GM23248 (cell line): ENCODE results near the gene EGFR. TPM values are rescaled to one million over a fixed set of nuclear protein-coding genes. Genes with fewer than 3 reads are reported as not detected.
A peak's percentile ranks its signal among the peaks of the same experiment; 100 is the strongest.
"Not testable (repeated sequence)": the region's sequence is repeated elsewhere in the genome, so short reads cannot be mapped to it uniquely, and the experiment has no call there.

Source experiments
- DNase-seq: peaks from one replicate; pipeline ENCODE4 v3.0.0-alpha.2; 2015
- H2AFZ ChIP-seq: fragments of 200-600 bp; sonication (generic); 2 replicates; pipeline ENCODE4 v1.6.1; 2016; ENCODE audit warnings: antibody characterized with exemption
- H3F3A ChIP-seq: fragments of 200-600 bp; sonication (generic); 2 replicates; pipeline ENCODE4 v1.6.1; 2016; ENCODE audit warnings: mild to moderate bottlenecking, antibody characterized with exemption, mixed run types; ENCODE audit not compliant: insufficient read depth
- H3K27ac ChIP-seq: fragments of 200-600 bp; sonication (generic); 2 replicates; pipeline ENCODE4 v1.5.1; 2016; ENCODE audit warnings: mild to moderate bottlenecking
- H3K27me3 ChIP-seq: fragments of 200-600 bp; sonication (generic); replicated peaks from 2 replicates; pipeline ENCODE4 v1.6.1; 2016; ENCODE audit warnings: mild to moderate bottlenecking; ENCODE audit not compliant: insufficient read depth
- H3K36me3 ChIP-seq: fragments of 200-600 bp; sonication (generic); 2 replicates; pipeline ENCODE4 v1.6.1; 2016; ENCODE audit warnings: low read depth, mild to moderate bottlenecking
- H3K4me1 ChIP-seq: fragments of 200-600 bp; sonication (generic); 2 replicates; pipeline ENCODE4 v1.6.1; 2016; ENCODE audit warnings: mild to moderate bottlenecking; ENCODE audit not compliant: insufficient read depth
- H3K4me2 ChIP-seq: fragments of 200-600 bp; sonication (generic); one replicate; pipeline ENCODE4 v1.6.1; 2016; ENCODE audit warnings: mild to moderate bottlenecking; ENCODE audit not compliant: unreplicated experiment
- H3K4me3 ChIP-seq: fragments of 200-600 bp; sonication (generic); 2 replicates; pipeline ENCODE4 v1.5.1; 2016; ENCODE audit warnings: mild to moderate bottlenecking
- H3K79me2 ChIP-seq: fragments of 200-600 bp; sonication (generic); 2 replicates; pipeline ENCODE4 v1.6.1; 2016; ENCODE audit warnings: mild to moderate bottlenecking; ENCODE audit not compliant: insufficient read depth
- H3K9ac ChIP-seq: fragments of 200-600 bp; sonication (generic); 2 replicates; pipeline ENCODE4 v1.6.1; 2016; ENCODE audit warnings: mild to moderate bottlenecking
- H3K9me2 ChIP-seq: fragments of 200-600 bp; sonication (generic); 2 replicates; pipeline ENCODE4 v1.6.1; 2016; ENCODE audit warnings: mixed run types, mild to moderate bottlenecking, moderate library complexity; ENCODE audit not compliant: insufficient read depth
- H3K9me3 ChIP-seq: fragments of 200-600 bp; sonication (generic); one replicate; pipeline ENCODE4 v1.6.1; 2017; ENCODE audit warnings: low read depth
- H4K20me1 ChIP-seq: fragments of 200-600 bp; sonication (generic); 2 replicates; pipeline ENCODE4 v1.6.0; 2016; ENCODE audit not compliant: insufficient read depth
- EZH2 ChIP-seq: fragments of 200-600 bp; sonication (generic); IDR thresholded peaks from 2 replicates; pipeline ENCODE4 v1.6.1; 2018; ENCODE audit warnings: antibody characterized with exemption, mild to moderate bottlenecking; ENCODE audit not compliant: insufficient read depth, poor library complexity, severe bottlenecking
- EZH2phosphoT487 ChIP-seq: fragments of 200-600 bp; sonication (generic); IDR thresholded peaks from 2 replicates; pipeline ENCODE4 v1.6.1; 2018; ENCODE audit warnings: antibody characterized with exemption, moderate library complexity, mild to moderate bottlenecking, low read depth; ENCODE audit not compliant: insufficient read depth
- WGBS, 2 experiments: methylation state at CpG; one replicate each; pipeline ENCODE4 v1.1.6; 2015 to 2017; ENCODE audit warnings: low lambda C conversion rate in 2 of 2, low coverage in 1 of 2; ENCODE audit errors: missing lambda C conversion rate in 2 of 2; 5-methylcytosine and 5-hydroxymethylcytosine counted together
- in situ Hi-C: fragments of 300-500 bp; cut with MboI; formaldehyde crosslinking; loops from 2 replicates; pipeline ENCODE4 v1.15.0; 2020
- polyA plus RNA-seq: library from polyadenylated mRNA; unstranded; fragments of >200 nt; fragmentation: Nextera tagmentation; extraction: Ambion mirVana; gene quantifications from 2 replicates; pipeline ENCODE4 v1.2.1, GENCODE V29; 2016
- total RNA-seq: library from RNA; depleted of rRNA; stranded (reverse); fragments of >200 nt; shearing (Covaris generic); gene quantifications from 2 replicates; pipeline ENCODE4 v1.2.3, GENCODE V29; 2014

Gene EGFR
- total and polyA plus RNA-seq, 2 experiments from 2014 or later, result 48.7 to 53.5 TPM

GRCh38 chr7:55033236-55033846 is 14.5 kb downstream of the EGFR start:
- H2AFZ ChIP-seq, result no peak overlapping the region
- H4K20me1 ChIP-seq, result no peaks in the 10 kb centered on the region
- peaks cover 98% of the 10 kb centered on the region for H3K79me2 ChIP-seq
- no peak for DNase-seq
- H3K27me3 ChIP-seq, result no peaks in the 10 kb centered on the region
- H3K9me3 ChIP-seq, result no peaks in the 10 kb centered on the region
- in situ Hi-C loops, result no loop called here
- peaks cover 46% of the 10 kb centered on the region for H3F3A ChIP-seq
- no peaks in the 10 kb centered on the region for H3K36me3 ChIP-seq
- 91 to 95% methylated on average over 9 to 10 of the region's 10 CpGs for WGBS, 2 experiments
- no peaks in the 10 kb centered on the region for H3K9me2 ChIP-seq
- TF ChIP-seq EZH2phosphoT487 (no peak), EZH2 (no peak)
- H3K9ac ChIP-seq, result no peak overlapping the region
- H3K27ac ChIP-seq, result peak overlapping the region; percentile 72
- no peak overlapping the region for H3K4me2 ChIP-seq
- H3K4me1 ChIP-seq, result peaks cover 53% of the 10 kb centered on the region
- no peak overlapping the region for H3K4me3 ChIP-seq

- Histone ChIP-seq H3F3A (peaks cover 35% of the 10 kb centered on the region), H3K27ac (no peak overlapping the region; the same call in 1 of the 2 replicates), H3K9me3 (no peaks in the 10 kb centered on the region), H3K79me2 (peaks cover 96% of the 10 kb centered on the region), H2AFZ (no peak overlapping the region), H3K4me3 (no peak overlapping the region), H4K20me1 (no peaks in the 10 kb centered on the region), H3K27me3 (no peaks in the 10 kb centered on the region), H3K4me1 (peaks cover 47% of the 10 kb centered on the region), H3K4me2 (no peak overlapping the region), H3K9me2 (no peaks in the 10 kb centered on the region), H3K9ac (no peak overlapping the region), H3K36me3 (no peaks in the 10 kb centered on the region)
- DNase-seq, result no peak
- WGBS, 2 experiments, result 96 to 97% methylated on average over 2 of the region's 2 CpGs
- no peak for TF ChIP-seq EZH2phosphoT487
- no peak for TF ChIP-seq EZH2
- in situ Hi-C loops, result no loop called here
These were observed 16.0 kb downstream of the EGFR start for GRCh38 chr7:55034776-55035175.

GRCh38 chr7:55035410-55035809 is 16.6 kb downstream of the EGFR start:
- H3K9ac ChIP-seq, H3K9me3 ChIP-seq, H3K27me3 ChIP-seq, H3K4me3 ChIP-seq, H3K9me2 ChIP-seq, H3K27ac ChIP-seq, H4K20me1 ChIP-seq, H2AFZ ChIP-seq, DNase-seq, H3K4me2 ChIP-seq, in situ Hi-C loops, H3K36me3 ChIP-seq: not testable (repeated sequence)
- H3F3A ChIP-seq, result peaks cover 29% of the 10 kb centered on the region
- peaks cover 96% of the 10 kb centered on the region for H3K79me2 ChIP-seq
- H3K4me1 ChIP-seq, result peaks cover 41% of the 10 kb centered on the region
- 97 to 100% methylated on average over 3 of the region's 3 CpGs for WGBS, 2 experiments

- Histone ChIP-seq H2AFZ (no peak overlapping the region), H3K4me2 (no peak overlapping the region), H3F3A (peaks cover 11% of the 10 kb centered on the region), H3K4me3 (no peak overlapping the region), H3K9me3 (no peaks in the 10 kb centered on the region), H3K27ac (no peak overlapping the region), H3K79me2 (peaks cover 98% of the 10 kb centered on the region), H3K4me1 (peaks cover 24% of the 10 kb centered on the region), H3K9me2 (no peaks in the 10 kb centered on the region), H3K9ac (no peak overlapping the region), H3K36me3 (peaks cover 4% of the 10 kb centered on the region; the same call in 1 of the 2 replicates), H3K27me3 (no peaks in the 10 kb centered on the region), H4K20me1 (no peaks in the 10 kb centered on the region)
- in situ Hi-C loops, result no loop called here
- DNase-seq, result no peak
- TF ChIP-seq EZH2 (no peak), EZH2phosphoT487 (no peak)
- WGBS, 2 experiments, result 93 to 94% methylated on average over 13 of the region's 13 CpGs
These were observed 18.3 kb downstream of the EGFR start for GRCh38 chr7:55036950-55037736.
